ENCODE data around the gene FAF1.
"Not testable (repeated sequence)": the region's sequence is repeated elsewhere in the genome, so short reads cannot be mapped to it uniquely, and the experiment has no call there.

Gene FAF1

DNA sequence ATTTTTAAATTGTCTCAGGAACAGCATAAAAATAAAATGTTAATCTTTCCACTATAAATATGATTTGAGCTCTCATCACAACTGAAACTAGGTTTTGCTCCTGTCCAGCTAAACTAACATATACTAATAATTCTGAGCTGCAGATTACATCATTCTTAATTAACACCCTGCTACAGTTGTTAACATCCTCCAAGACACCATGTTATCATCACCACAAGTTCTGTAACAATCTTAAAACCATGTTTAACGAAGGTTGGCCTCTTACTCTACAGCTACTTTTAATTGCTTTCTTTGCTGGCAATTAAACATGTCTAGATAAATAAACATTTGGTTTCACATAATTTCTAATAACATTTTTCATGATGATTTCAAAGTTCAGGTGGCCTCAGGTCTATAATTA lies 240.9 kb downstream of the FAF1 start:
- DNase-seq (ENCODE audit: insufficient read length, low spot score): no peak

DNA sequence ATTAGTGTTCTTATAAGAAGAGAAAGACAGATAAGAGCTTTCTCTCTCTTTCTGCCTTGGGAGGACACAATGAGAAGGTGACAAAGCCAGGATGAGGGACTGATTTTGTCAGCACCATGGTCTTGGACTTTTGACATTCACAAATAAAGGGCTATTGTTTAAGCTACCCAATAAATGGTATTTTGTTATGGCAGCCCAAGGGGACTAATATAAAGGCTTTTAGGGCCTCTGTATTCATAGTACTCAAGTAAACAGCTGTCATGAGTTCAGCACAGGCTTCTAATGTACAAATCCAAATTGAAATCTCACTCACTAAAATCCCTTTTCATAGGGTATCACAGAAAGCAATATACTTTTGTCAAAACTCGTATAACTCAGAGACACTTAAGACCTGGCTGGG lies 242.7 kb downstream of the FAF1 start:
- FAIRE-seq (no peak), DNase-seq (ENCODE audit: insufficient read length, low spot score) (no peak)

More for the DNA sequence above, 240.9 kb downstream of the FAF1 start:
- FAIRE-seq: no peak

DNA sequence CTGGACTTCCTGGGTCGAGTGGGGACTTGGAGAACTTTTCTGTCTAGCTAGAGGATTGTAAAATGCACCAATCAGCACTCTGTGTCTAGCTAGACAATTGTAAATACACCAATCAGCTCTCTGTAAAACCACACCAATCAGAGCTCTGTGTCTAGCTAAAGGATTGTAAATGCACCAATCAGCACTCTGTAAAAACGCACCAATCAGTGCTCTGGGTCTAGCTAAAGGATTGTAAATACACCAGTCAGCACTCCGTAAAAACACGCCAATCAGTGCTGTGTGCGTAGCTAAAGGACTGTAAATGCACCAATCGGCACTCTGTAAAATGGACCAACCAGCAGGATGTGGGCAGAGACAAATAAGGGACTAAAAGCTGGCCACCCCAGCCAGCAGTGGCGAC lies 243.6 kb downstream of the FAF1 start:
- FAIRE-seq; DNase-seq (ENCODE audit: insufficient read length, low spot score): not testable (repeated sequence)

DNA sequence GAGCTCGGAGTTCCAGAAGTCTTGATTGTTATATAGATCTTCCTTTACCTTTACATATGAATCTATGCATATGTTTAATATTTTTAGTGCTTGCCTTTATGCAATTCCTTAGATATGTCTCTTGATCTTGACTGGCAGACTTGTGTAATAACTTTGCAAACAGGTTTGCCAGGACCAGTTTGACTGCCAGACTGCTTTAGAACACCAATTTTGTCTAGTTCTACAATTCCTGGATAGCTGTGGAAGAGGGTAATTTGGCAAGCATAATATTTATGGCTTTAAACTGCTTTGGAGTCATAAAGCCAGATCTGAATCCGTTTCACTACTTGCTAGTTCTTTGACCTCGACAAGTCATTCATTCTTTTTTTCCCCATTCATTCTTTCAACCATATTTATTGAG lies 250.0 kb downstream of the FAF1 start:
- DNase-seq (ENCODE audit: insufficient read length, low spot score) (no peak), FAIRE-seq (no peak)

DNA sequence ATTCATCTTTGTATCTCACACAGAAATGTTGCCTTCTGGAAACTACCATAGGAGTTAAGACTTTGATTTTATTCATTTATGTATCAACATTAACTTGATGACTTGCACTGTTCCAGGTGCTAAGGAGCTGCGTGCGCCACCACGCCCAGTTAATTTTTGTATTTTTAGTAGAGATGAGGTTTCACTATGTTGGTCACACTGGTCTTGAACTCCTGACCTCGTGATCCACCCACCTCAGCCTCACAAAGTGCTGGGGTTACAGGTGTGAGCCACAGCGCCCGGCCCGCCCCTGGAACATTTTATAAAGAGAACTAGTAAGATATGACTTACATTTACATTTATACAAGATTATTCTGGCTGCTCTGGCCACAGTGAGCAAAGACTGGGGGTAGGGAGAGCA lies 252.2 kb downstream of the FAF1 start:
- DNase-seq (ENCODE audit: insufficient read length, low spot score) (no peak), FAIRE-seq (no peak)

DNA sequence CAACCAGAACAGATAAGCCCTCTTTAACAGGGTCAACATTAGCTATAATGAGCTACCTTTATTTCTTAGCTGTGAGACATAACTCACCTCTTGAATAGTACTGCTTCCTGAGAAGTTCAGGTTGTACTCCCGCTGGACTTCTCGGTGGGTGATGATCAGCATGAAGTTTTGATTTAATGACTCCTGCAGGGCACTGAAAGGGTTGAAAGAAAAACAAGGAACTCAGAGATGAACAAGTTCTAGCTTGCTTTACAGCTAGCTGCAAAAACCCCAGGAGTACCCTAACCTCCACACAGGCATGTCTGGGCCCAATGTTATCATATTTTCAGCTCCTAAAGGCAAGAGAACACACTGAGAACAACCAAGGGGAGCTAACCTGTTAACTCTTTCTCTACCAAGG lies 254.4 kb downstream of the FAF1 start:
- FAIRE-seq: no peak
- no peak for DNase-seq (ENCODE audit: insufficient read length, low spot score)

DNA sequence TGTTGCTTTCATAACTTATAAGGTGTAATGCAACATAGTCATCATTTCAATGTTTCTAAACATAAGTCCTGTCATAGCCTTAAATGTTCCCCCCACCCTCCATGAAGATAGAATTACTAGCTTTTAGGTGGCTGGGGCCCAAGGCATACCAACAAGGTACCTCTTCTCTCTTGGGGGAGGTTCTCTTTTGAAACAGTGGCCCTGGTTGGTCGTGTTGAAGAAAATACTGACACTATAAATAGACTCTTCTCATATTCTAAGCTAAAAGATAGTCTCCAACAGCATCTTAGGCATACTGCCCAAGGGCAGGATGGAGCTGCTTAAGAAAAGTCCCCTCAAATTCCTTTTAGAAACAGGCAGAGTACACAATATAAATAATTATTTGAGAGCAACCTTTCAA lies 255.0 kb downstream of the FAF1 start:
- no peak for FAIRE-seq

DNA sequence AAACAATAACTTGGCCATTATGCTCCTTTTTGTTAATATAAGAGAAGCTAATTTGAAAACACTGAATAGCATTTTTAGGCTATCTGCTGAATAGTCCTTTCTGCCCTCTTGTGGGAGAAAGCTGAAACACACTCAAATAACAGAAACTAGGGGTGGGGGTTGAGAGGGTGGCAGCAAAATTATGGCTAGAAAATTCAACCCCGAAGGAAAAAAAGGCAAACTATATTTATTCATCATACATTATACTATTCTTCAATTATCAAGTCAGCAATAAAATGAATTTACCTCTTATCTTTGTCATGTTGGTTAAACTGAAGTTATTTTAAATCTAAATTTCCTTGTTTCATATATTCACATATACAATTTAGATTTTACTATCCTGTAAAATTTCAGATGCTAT lies 255.9 kb downstream of the FAF1 start:
- FAIRE-seq: no peak

More for the DNA sequence above, 255.0 kb downstream of the FAF1 start:
- DNase-seq (ENCODE audit: insufficient read length, low spot score): no peak

DNA sequence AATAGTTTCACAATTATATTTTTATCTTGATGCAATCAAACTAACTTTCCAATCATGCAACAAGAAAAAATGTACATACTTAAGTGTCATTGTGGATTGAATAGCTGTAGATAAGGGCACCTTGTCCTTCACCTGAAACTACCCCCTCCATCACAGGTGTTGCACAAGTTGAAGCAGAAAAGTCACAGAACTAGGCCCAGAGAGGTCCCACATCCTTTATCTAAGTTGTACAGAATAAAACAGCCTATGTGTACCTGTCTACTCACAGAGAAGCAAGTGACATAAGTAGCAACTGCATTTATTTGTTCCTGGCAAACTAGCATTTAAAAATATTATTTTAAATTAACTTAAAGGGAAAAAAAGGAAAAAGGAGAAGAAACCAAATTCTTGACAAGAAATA lies 256.8 kb downstream of the FAF1 start:
- FAIRE-seq (no peak), DNase-seq (ENCODE audit: insufficient read length, low spot score) (no peak)

More for the DNA sequence above, 255.9 kb downstream of the FAF1 start:
- DNase-seq (ENCODE audit: insufficient read length, low spot score): peak; percentile 20

DNA sequence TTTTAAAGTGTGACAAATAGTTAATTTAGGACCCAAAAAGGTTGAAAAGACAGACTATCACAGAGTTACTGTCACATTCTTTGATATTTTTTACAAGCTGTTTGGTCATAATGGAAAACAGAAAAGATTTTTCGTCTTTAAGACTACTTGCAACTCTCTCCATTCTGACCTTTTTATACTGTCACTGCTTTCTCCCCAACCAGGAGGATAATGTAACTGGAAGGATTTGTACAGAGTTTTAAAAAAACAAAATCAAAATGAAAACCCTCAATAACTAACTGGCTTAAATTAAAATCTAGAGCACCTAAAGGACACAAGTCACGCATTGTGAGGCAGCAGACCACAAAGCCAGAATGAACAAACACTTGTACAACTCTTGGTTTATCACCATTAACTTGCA lies 257.7 kb downstream of the FAF1 start:
- DNase-seq (ENCODE audit: insufficient read length, low spot score) (no peak), FAIRE-seq (no peak)

DNA sequence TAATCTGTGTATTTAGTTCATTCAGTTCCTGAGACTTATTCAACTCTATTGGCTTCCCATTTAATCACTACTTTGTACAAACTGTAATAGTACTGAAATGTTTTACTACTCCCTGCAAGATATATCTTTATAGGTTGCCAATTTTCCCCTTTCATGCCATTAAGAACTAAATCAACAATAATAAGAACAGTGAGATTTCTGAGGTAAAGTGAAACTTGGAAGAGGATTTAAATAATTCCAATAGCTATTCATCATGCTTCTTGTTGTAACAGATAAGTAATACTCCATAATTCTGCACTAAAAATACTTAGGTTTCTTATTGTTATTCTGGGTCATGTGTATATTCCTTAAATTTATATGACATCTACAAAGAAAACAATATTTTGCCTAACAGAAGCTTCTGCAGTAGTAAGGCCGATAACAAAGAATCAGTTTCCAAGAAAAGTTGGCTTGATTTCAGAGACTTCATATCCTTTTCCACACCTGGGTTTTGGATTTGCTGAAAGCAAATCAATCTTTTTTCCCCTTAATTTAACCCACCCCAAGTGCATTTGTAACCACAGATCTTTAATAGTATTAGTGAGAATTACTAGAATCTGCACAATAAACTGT lies 258.3 kb downstream of the FAF1 start:
- FAIRE-seq (no peak), DNase-seq (ENCODE audit: insufficient read length, low spot score) (no peak)

DNA sequence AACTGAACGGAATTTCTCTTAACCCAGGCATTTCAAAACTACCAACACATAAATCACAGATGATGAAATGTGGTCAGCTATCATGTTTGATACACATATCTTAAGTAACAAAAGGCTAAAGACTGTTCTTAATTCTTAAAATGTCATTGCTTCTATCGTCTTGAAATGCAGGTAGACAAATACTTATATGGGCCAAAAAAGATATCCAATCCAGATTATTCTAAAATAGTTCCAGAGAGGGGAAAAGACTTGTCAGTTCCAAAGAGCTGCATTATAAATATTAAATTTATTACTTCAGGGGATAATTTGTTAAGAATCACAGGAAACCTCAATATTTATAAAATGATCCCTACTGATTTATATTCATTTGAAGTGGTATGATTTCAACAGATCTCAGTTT lies 259.4 kb downstream of the FAF1 start:
- DNase-seq (ENCODE audit: insufficient read length, low spot score) (no peak), FAIRE-seq (no peak)

DNA sequence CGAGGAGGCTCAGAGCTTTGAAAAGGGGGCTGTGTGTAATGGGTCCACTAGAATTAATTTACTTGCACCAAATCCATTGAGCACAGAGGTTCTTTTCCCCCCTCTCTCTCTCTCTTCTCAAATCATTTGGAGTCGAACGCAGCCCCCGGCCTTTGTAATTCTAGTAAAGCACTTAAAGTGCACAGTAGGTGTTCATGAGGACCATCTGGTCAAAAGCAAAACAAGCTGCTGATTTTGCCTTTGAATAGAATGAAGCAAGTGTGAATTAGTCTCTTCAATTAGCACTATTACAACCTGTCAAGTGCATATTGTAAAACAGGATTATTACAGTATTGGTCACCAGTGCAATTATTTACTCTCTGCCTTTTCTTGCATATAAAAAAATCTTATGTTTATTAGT lies 259.9 kb downstream of the FAF1 start:
- DNase-seq (ENCODE audit: insufficient read length, low spot score) (no peak), FAIRE-seq (no peak)

DNA sequence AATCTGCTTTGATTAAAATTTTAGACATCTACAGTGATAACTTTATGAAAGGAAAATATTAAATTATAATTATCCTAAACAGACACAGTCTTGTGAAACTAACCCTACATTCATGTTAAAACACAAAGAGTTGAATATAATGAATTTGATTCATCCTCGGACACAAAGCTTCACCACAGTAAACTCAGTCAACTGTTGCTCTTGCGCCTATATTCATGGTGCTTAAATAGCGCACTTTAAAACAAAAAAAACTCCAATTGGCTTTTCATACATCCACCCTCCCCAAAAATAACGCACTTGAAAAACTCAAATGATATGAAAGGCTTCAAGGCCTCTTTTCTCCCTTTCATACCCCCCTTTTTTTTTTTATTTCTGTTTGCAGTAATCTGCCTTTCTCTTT lies 260.3 kb downstream of the FAF1 start:
- DNase-seq (ENCODE audit: insufficient read length, low spot score) (no peak), FAIRE-seq (no peak)

DNA sequence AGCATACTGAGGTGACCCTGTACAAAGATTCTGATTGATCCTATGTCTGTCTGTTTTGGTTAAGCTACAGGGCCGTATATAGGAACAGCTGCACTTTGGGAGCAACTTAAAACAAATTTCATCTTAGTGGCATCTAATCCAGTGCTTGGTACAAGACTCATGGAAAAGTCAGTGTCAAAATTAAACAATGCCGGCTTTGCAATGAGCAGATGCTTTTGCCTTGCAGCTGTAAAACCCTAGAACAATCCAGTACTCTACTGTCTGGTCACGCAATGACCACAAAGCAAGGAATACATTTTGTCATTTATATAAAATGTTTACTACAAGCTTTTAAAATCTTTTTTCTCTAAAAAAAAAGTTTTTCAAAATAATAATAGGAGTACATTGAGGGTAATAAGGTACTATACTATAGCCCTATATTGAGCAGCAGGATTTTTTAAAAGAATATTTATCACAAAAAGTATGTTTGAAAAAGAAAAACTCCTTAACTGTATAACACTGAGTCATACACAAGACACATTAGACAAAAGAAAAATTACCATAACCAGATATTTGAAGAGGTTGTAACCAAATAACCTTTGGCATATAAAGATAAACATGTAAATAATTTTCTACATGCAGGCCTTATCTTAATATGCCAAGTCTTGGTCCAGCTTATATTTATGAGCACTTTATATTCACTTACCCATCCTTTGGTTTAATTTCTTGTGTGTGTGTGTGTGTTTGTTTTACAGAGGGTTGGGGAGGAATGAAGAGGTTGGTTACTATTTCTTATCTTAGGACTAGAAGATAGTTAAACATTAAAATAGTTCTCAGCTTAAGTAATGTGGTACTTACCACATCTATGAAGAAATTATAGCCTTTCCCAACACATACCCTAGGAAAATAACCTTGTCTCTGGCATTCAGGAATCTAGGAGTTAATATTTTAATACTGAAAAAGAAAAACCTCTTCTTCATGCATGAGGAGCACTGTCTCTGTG lies 262.3 kb downstream of the FAF1 start:
- FAIRE-seq: no peak
- no peak for DNase-seq (ENCODE audit: insufficient read length, low spot score)

DNA sequence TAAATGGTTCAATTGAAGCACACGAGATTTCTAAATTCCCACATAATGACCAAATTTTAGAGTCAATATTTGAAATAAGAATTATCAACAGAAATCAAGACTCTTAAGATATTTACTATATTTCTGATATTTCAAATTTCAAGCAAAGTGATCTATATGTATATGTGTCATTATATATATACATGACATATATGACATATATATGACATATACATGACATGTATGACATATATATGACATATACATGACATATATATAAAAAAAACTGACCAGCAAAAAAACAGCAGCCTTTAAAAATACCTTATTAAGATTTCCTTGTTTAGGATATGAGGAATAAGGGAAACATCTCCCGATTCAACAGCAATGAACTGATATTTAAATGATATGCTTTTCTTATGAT lies 266.2 kb downstream of the FAF1 start:
- FAIRE-seq: no peak
- no peak for DNase-seq (ENCODE audit: insufficient read length, low spot score)

DNA sequence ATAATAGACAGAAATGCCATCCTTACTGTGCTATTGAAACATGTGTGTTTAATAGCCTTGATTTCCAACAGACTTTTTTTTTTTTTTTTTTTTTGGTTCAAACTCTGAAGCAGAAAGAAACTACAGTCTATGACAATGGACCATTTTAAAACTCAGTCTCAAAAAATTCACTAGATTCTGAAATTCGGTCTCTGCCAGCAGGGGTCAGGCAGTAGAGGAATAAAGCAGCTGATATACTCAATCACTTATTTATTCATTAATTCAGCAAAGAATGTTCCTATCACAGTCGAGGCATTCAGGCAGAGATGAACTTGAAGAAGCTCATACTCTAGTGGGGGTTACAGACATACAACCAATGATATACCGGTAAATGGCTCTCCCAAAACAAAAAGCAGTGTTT lies 275.9 kb downstream of the FAF1 start:
- DNase-seq (ENCODE audit: insufficient read length, low spot score) (no peak), FAIRE-seq (no peak)

DNA sequence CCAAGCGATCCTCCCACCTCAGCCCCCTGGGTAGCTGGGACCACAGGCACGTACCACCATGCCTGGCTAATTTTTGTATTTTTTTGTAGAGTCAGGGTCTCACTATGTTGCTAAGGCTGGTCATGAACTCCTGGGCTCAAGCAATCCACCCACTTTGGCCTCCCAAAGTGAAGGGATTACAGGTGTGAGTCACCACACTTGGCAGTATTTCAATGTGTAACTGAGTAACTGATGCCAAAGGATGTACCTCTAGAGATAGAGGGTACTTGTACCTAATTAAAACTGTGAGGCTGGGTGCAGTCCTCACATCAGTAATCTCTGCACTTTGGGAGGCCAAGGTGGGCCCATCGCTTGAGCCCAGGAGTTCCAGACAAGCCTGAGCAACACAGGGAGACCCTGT lies 278.1 kb downstream of the FAF1 start:
- FAIRE-seq (no peak), DNase-seq (ENCODE audit: insufficient read length, low spot score) (no peak)

DNA sequence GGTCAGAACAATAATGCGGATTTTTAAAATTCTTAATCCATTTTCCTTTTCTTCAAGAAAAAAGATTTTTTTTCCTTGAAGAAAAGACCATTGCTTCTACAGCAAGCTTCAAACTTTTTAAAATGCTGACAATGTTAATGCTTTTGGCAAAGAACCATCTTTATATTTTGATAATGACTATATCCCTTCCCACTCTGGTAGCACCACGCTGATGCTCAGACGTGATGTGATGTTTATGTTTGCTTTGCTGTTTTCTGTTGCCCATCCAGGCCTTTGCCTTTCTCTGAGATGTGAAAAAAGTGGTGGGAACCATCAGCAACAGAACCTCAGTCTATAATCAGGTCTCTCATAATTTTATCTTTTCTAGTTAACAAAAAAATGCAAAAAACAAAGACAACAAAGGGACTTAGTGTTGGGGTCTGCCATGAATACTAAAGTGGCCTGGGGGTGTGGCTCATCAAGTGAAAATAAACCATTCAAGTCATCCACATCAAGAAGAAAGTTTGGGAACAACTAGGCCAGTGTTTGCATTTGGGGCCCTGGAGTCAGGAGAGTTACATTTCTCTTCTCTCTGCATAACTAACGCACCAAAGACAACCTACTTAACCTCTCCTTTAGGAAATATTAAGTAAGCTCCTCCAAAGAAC lies 292.2 kb downstream of the FAF1 start:
- FAIRE-seq (no peak), DNase-seq (ENCODE audit: insufficient read length, low spot score) (no peak)

DNA sequence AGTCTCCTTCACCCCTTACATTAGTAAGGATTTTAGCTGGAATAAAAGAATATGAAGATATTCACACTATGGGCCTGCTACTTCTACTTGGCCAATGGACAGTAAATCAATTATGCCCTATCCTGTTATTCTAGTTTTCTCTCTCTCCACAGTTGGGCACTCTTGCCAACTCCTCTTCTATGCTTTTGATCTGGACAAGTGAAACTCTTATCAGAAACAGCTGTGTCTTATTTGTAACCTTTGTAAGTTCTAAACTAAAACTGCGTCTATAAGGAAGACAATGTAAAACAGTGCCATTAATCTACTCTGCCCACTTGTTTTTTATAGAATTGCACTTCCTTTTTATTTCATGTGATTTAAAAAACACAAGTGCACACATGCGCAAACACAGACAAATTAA lies 292.8 kb downstream of the FAF1 start:
- FAIRE-seq: no peak
- no peak for DNase-seq (ENCODE audit: insufficient read length, low spot score)

DNA sequence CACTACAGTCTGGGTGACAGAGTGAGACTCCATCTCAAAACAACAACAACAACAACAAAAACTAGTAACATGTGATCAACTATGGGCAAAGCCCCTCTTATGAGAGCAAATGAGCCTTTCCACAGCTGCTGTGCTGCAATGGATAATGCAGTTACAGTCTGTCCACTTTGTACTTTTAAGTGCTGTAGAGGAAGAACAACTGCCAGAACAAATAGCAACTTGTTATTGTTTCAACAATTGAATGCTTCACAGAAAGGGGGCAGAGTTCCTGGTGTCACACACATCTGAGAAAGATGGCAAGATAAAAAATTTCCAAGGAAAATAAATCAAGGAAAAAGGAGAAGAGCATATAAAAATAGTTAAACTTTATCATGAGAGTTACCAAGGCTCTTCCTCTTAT lies 293.2 kb downstream of the FAF1 start:
- no peak for DNase-seq (ENCODE audit: insufficient read length, low spot score)
- no peak for FAIRE-seq

DNA sequence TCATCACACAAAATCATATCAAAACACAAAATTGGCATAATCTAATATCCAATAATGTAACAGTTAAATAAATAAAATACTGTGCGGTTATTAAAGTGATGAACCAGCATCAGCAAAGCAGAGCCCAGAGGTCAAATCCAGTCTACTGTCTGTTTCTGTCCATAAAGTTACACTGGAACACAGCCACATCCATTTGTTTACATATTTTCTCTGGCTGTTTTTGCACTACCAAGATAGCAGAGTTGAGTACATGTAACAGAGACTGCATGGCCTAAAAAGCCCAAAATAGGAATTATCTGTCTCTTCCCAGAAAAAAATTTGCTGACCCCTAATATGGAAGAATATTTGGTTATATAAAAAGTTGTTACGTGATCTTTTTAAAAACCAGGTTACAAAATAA lies 294.7 kb downstream of the FAF1 start:
- DNase-seq (ENCODE audit: insufficient read length, low spot score) (no peak), FAIRE-seq (no peak)

All from HTR-8/SVneo (cell line).